Epidermal melanocyte (primary cell): Measurements from ENCODE around the gene SCYL1.
"Not testable (repeated sequence)": the region's sequence is repeated elsewhere in the genome, so short reads cannot be mapped to it uniquely, and the experiment has no call there.

Experiments used
- DNase-seq: peaks from one replicate; pipeline ENCODE4 v3.0.0; 2011; ENCODE audit warnings: low spot score; ENCODE audit not compliant: insufficient read length

SCYL1 gene

GRCh38 chr11:65553301-65554001 is 28.6 kb downstream of the SCYL1 start:
- no peak for DNase-seq

GRCh38 chr11:65554057-65554818 is 29.4 kb downstream of the SCYL1 start:
- DNase-seq: no peak

- no peak for DNase-seq
Measured at GRCh38 chr11:65554842-65555430, 30.1 kb downstream of the SCYL1 start.

GRCh38 chr11:65555693-65556231 is 30.9 kb downstream of the SCYL1 start:
- no peak for DNase-seq

- DNase-seq: no peak
Measured at GRCh38 chr11:65556470-65557279, 31.8 kb downstream of the SCYL1 start.

GRCh38 chr11:65557280-65558001 is 32.6 kb downstream of the SCYL1 start:
- no peak for DNase-seq

- peak; percentile 94 for DNase-seq
Measured at GRCh38 chr11:65558002-65558929, 33.4 kb downstream of the SCYL1 start, which contains the start of gene LTBP3. TSS of gene LTBP3 (minus strand) at chr11:65558359. CDS start at chr11:65557959, 400 bp downstream.

- no peak for DNase-seq
Measured at GRCh38 chr11:65558930-65559509, 34.1 kb downstream of the SCYL1 start.

- DNase-seq: no peak
Measured at GRCh38 chr11:65559535-65559934, 34.7 kb downstream of the SCYL1 start.

- DNase-seq: no peak
Measured at GRCh38 chr11:65559951-65560537, 35.2 kb downstream of the SCYL1 start.

- no peak for DNase-seq
Measured at GRCh38 chr11:65560555-65561418, 35.9 kb downstream of the SCYL1 start.

GRCh38 chr11:65562020-65562419 is 37.1 kb downstream of the SCYL1 start:
- DNase-seq: no peak

- no peak for DNase-seq
Measured at GRCh38 chr11:65562788-65563187, 37.9 kb downstream of the SCYL1 start.

- no peak for DNase-seq
Measured at GRCh38 chr11:65563601-65564000, 38.7 kb downstream of the SCYL1 start.

- not testable (repeated sequence) for DNase-seq
Measured at GRCh38 chr11:65564879-65565559, 40.1 kb downstream of the SCYL1 start.

- DNase-seq: no peak
Measured at GRCh38 chr11:65565624-65566453, 41.0 kb downstream of the SCYL1 start.
